A673 (cell line): ENCODE measurements around the gene ZNF669. TPM values are rescaled to one million over a fixed set of nuclear protein-coding genes. Genes with fewer than 3 reads are reported as not detected.

ENCODE experiments used
- BruUV-seq: library from RNA; stranded (reverse); fragments of 400-500 nt; replicated peaks from 2 replicates; lab custom pipeline; 2021; lab: Mats Ljungman, UMichigan
- CTCF ChIA-PET: fragments of 300-600 bp; sonication (Branson Sonifier 250); formaldehyde crosslinking; loops from one replicate; lab custom pipeline; 2022; ENCODE audit warnings: antibody characterized with exemption; lab: Charles Lee
- POLR2A ChIA-PET: fragments of 300-600 bp; sonication (Branson Sonifier 250); formaldehyde crosslinking; loops from one replicate; lab custom pipeline; 2022; ENCODE audit warnings: antibody characterized with exemption; ENCODE audit not compliant: low non-redundant PET; lab: Charles Lee
- DNase-seq: peaks from one replicate; pipeline ENCODE4 v3.0.0-alpha.2; 2015; ENCODE audit warnings: low spot score
- H3K27ac ChIP-seq: fragments of 200-600 bp; sonication (generic); 2 replicates; pipeline ENCODE4 v1.5.1; 2016; ENCODE audit warnings: mixed run types, low read depth, mild to moderate bottlenecking, mixed read lengths, antibody characterized with exemption, low read length; ENCODE audit not compliant: poor library complexity, severe bottlenecking
- H3K27me3 ChIP-seq: fragments of 200-600 bp; sonication (generic); replicated peaks from 2 replicates; pipeline ENCODE4 v1.6.1; 2017; ENCODE audit warnings: mixed run types, low read depth, mild to moderate bottlenecking, mixed read lengths, antibody characterized with exemption, low read length; ENCODE audit not compliant: insufficient read depth, poor library complexity
- H3K36me3 ChIP-seq: fragments of 200-600 bp; sonication (generic); 2 replicates; pipeline ENCODE4 v1.6.1; 2016; ENCODE audit warnings: mixed run types, mild to moderate bottlenecking, mixed read lengths, antibody characterized with exemption, low read length; ENCODE audit not compliant: insufficient read depth, poor library complexity, severe bottlenecking
- H3K4me1 ChIP-seq: fragments of 200-600 bp; sonication (generic); 2 replicates; pipeline ENCODE4 v1.6.1; 2017; ENCODE audit warnings: mixed run types, mild to moderate bottlenecking, mixed read lengths, antibody characterized with exemption, low read length; ENCODE audit not compliant: insufficient read depth, poor library complexity, severe bottlenecking
- H3K4me3 ChIP-seq: fragments of 200-600 bp; sonication (generic); 2 replicates; pipeline ENCODE4 v1.5.1; 2016; ENCODE audit warnings: low read depth, mixed run types, mild to moderate bottlenecking, mixed read lengths, low read length; ENCODE audit not compliant: poor library complexity, severe bottlenecking
- H3K9me3 ChIP-seq: fragments of 200-600 bp; sonication (generic); 2 replicates; pipeline ENCODE4 v1.6.1; 2016; ENCODE audit warnings: mixed run types, low read depth, mild to moderate bottlenecking, mixed read lengths, antibody characterized with exemption, low read length; ENCODE audit not compliant: poor library complexity, severe bottlenecking
- CTCF ChIP-seq: fragments of 300-800, 200-600 bp; sonication (generic); conservative IDR thresholded peaks from 2 replicates; pipeline ENCODE4 v1.5.1; 2017; ENCODE audit warnings: low read depth, mild to moderate bottlenecking, antibody characterized with exemption, low read length, moderate library complexity, mixed read lengths
- EZH2 ChIP-seq: fragments of 200-600 bp; sonication (generic); IDR thresholded peaks from 2 replicates; pipeline ENCODE4 v1.6.1; 2017; ENCODE audit warnings: borderline replicate concordance, low read depth, mild to moderate bottlenecking, mixed read lengths, antibody characterized with exemption, low read length; ENCODE audit not compliant: poor library complexity, severe bottlenecking
- intact Hi-C: fragments of 100-400 bp; cut with micrococcal nuclease; formaldehyde crosslinking; loops from one replicate; pipeline ENCODE4 v1.10.0; 2022; ENCODE audit not compliant: unreplicated experiment
- total RNA-seq: library from RNA; stranded (reverse); gene quantifications from 2 replicates; pipeline ENCODE4 v1.2.3, GENCODE V29; 2021

ZNF669 gene
- total RNA-seq, 1 experiment from 2014 or later = 13.3 TPM

- Histone ChIP-seq H3K36me3 (no peaks in the 10 kb centered on the region), H3K27me3 (no peaks in the 10 kb centered on the region), H3K9me3 (no peaks in the 10 kb centered on the region), H3K27ac (no peak overlapping the region), H3K4me3 (no peak overlapping the region), H3K4me1 (no peaks in the 10 kb centered on the region)
- DNase-seq = no peak
- no peak for TF ChIP-seq EZH2
- TF ChIP-seq CTCF = no peak
- ChIA-PET POLR2A (no interaction called here), CTCF (no interaction called here)
- intact Hi-C loops = no loop called here
- BruUV-seq = no TSS peak
Measured at GRCh38 chr1:247119600-247120407, 15.6 kb upstream of the ZNF669 start.

- CTCF ChIA-PET = no interaction called here
- Histone ChIP-seq H3K4me1 (no peaks in the 10 kb centered on the region), H3K27me3 (no peaks in the 10 kb centered on the region), H3K27ac (no peak overlapping the region), H3K9me3 (no peaks in the 10 kb centered on the region), H3K36me3 (no peaks in the 10 kb centered on the region), H3K4me3 (no peak overlapping the region)
- TF ChIP-seq EZH2 (no peak), CTCF (peak; percentile 47)
- no TSS peak for BruUV-seq
- intact Hi-C loops = no loop called here
- POLR2A ChIA-PET = no interaction called here
- peak; percentile 60 for DNase-seq
Measured at GRCh38 chr1:247118946-247119446, 14.8 kb upstream of the ZNF669 start.

GRCh38 chr1:247115545-247115944 is 11.4 kb upstream of the ZNF669 start:
- Histone ChIP-seq H3K9me3 (no peaks in the 10 kb centered on the region), H3K27me3 (peaks cover 27% of the 10 kb centered on the region), H3K36me3 (no peaks in the 10 kb centered on the region), H3K4me1 (no peaks in the 10 kb centered on the region), H3K27ac (no peak overlapping the region), H3K4me3 (no peak overlapping the region)
- TF ChIP-seq EZH2 (no peak), CTCF (no peak)
- POLR2A ChIA-PET = no interaction called here
- intact Hi-C loops = no loop called here
- BruUV-seq = no TSS peak
- CTCF ChIA-PET = no interaction called here
- no peak for DNase-seq
